ENCODE results near the gene IQCN. TPM values are rescaled to one million over a fixed set of nuclear protein-coding genes. Genes with fewer than 3 reads are reported as not detected.
A peak's percentile ranks its signal among the peaks of the same experiment; 100 is the strongest.

Gene IQCN
- total RNA-seq (2014; rRNA removed; shearing (Covaris generic)), result 0.08 TPM in 1 of 2 replicates, not detected in the other
- polyA plus RNA-seq (2015; cell fraction: cytosol; rRNA removed), result 0.07 TPM in 1 of 2 replicates, not detected in the other
- polyA plus RNA-seq (2015; cell fraction: nucleus; rRNA removed), result 0.53 and 0.83 TPM in 2 replicates

DNA sequence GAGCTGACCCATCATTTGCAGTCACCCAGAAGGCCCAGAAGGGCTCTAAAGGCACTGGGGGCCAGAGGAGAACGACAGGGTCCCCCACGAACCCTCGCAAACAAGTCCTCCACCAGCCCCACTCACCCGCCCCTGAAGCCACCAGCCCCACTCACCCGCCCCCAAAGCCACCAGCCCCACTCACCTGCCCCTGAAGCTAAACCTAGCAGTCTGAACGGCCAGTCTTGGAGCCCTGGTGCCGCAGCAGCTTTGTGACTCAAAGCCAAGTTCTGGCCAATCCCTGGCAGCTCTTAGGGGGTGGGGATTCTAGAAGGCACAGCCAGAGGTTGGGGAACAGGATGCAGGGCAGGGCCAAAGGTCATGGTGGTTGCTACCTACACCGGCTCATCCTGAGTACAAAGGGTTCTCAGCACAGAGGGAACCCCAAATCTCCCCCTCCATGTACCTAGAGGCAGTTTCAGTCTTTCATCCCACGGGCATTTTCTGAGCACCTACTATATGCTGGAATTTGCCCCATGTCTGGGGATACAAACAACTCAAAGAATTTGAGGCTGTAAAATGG lies at the start of gene IQCN:
IQCN (minus strand) TSS at position 234 of the 562 bp plus-strand sequence. CDS start 4,974 bp downstream, outside the sequence.
- in situ Hi-C loops (cut with HindIII; ENCODE audit: low pct_unique_long_range_greater_than_20kb, low sequenced_read_pairs), result no loop called here
- no peak for DNase-seq (ENCODE audit: low read depth, low spot score)

DNA sequence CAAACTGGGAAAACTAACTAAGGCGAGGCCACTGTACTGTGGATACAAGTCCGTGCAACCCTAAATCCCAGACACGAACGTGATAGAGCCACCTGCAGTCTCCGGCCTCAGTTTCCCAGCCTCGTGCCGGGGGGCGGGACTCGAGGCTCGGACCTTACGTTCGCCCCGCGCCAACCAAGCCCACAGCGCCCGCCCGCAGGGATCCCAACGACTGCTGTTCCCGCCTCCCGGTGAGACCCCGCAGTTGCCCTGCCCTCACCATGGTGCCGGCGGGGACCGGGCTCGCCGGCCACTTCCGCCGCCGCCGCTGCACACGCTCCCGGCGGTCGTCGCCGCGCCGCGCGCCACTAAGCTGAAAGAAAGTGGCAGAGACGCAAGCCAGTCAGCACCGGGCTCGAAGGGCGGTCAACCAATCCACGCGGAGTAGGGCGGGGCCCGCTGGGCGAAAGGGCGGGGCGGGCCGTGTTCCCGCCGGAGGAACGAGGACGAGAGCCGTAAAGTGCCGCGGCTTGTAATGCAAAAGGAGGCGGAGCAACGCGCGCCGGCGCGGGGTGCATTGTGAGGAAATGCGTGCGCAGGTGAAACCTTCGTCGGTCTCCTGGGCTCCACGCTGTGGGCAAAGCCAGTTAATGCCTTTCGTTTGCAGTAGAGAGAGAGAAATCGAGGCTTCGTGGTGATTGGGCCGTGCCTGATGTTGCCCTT lies 48.7 kb upstream of the IQCN start, which contains the start of gene LSM4:
LSM4 (minus strand) TSS at position 318 of the 702 bp plus-strand sequence; CDS start at position 262, 56 bp downstream.
- DNase-seq (ENCODE audit: low read depth, low spot score), result peak; percentile 95
- in situ Hi-C loops (cut with HindIII; ENCODE audit: low pct_unique_long_range_greater_than_20kb, low sequenced_read_pairs), result no loop called here

GRCh38 chr19:18322318-18322758 lies 48.1 kb upstream of the IQCN start:
- DNase-seq (ENCODE audit: low read depth, low spot score), result peak; percentile 36
- in situ Hi-C loops (cut with HindIII; ENCODE audit: low pct_unique_long_range_greater_than_20kb, low sequenced_read_pairs), result no loop called here

DNA sequence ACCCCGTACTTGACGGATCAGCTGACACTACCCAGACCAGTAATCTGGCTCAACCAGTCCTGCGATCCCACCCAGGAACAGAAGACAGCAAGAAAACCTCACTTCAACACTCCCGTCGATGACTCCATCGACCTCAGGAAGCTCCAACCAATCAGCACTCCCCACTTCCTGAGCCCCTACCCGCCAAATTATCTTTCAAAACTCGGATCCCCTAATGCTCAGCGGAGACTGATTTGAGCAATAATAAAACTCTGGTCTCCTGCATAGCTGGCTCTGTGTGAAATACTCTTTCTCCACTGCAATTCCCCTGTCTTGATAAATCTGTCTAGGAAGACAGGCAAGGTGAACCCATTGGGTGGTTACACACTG lies 47.5 kb upstream of the IQCN start:
- no peak for DNase-seq (ENCODE audit: low read depth, low spot score)
- in situ Hi-C loops (cut with HindIII; ENCODE audit: low pct_unique_long_range_greater_than_20kb, low sequenced_read_pairs), result no loop called here

GRCh38 chr19:18320865-18321733 lies 46.8 kb upstream of the IQCN start:
- no peak for DNase-seq (ENCODE audit: low read depth, low spot score)
- in situ Hi-C loops (cut with HindIII; ENCODE audit: low pct_unique_long_range_greater_than_20kb, low sequenced_read_pairs), result no loop called here

- no peak for DNase-seq (ENCODE audit: low read depth, low spot score)
- in situ Hi-C loops (cut with HindIII; ENCODE audit: low pct_unique_long_range_greater_than_20kb, low sequenced_read_pairs), result no loop called here
Observed at GRCh38 chr19:18319591-18320135, 45.4 kb upstream of the IQCN start.

DNA sequence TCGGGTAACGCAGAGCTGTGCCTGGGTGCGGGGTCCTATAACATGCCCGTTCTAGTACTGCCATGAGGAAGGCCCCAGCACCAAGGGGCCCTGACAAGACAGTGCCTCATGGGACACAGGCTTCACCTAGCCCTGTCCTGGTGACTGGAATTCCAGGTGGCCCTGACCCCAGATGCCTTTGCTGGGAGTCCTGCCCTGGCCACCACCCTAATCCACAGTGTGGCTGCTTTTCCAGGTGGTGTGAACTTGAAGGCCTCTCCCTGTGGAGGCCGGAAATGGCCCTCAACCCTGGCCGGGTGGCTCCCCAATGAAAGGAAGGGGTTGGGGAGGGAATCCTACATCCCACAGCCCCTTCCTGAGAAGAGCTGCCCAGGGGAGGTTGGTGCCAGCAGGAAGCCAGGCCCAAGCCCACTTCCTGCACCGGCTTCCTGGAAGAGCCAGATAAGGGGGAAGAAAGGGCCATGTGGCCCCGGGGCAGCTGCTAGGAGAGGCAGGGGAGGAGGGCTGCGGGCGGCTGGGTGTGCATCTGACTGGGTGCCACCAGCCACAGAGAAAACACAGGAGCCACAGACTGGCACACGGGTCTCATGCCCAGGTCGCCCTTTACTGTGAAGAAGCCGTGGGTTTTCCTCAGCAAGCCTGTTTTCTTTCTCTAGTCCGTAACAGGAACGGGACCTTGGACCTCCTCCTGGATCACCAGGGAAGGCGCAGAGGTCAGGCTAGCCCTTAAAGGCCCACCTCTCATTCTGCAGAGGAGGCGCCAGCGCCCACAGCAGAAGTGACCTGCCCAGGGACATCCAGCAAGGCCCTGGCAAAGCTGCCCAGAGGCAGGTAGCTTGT lies 43.9 kb upstream of the IQCN start:
- in situ Hi-C loops (cut with HindIII; ENCODE audit: low pct_unique_long_range_greater_than_20kb, low sequenced_read_pairs), result no loop called here

DNA sequence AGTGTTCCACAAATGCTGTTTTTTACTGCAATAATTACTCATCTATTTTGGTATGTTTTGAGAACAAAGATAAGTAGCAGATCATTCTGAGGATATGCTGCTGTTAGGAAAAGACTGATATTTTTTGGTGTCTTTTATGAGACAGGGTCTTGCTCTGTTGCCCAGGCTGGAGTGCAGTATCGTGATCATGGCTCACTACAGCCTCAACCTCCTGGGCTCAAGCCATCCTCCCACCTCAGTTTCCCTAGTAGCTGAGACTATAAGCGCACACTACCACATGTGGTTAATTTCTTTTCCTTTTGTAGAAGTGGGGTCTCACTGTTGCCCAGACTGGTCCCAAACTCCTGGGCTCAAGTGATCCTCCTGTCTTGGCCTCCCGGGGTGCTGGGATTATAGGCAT lies 39.1 kb upstream of the IQCN start:
- in situ Hi-C loops (cut with HindIII; ENCODE audit: low pct_unique_long_range_greater_than_20kb, low sequenced_read_pairs), result no loop called here
- no peak for DNase-seq (ENCODE audit: low read depth, low spot score)

More for the DNA sequence above, 43.9 kb upstream of the IQCN start:
- no peak for DNase-seq (ENCODE audit: low read depth, low spot score)

DNA sequence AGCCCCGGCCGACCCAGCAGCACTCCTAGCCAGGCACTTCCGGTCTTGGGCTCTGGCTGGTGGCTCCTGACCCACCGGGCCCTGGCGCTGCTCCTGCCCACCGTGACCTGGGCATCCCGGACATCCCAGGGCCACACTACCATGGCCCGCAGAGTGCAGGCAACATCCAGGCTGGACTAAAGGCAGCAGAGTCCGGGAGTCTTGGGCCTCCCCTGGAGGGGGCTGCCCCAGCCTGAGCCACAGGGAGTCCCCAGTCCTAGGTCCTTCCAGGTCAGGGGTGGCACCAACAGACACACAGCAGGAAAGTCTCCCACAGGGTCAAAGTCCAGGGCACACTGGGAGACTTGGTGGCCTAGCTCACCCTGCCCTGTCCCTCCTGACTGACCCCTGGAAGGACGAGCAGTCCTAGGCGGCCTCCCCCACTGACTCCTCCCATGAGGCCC lies 37.9 kb upstream of the IQCN start:
- in situ Hi-C loops (cut with HindIII; ENCODE audit: low pct_unique_long_range_greater_than_20kb, low sequenced_read_pairs), result no loop called here

GRCh38 chr19:18311502-18312091 lies 37.3 kb upstream of the IQCN start:
- no peak for DNase-seq (ENCODE audit: low read depth, low spot score)
- in situ Hi-C loops (cut with HindIII; ENCODE audit: low pct_unique_long_range_greater_than_20kb, low sequenced_read_pairs), result no loop called here

More for the DNA sequence above, 37.9 kb upstream of the IQCN start:
- no peak for DNase-seq (ENCODE audit: low read depth, low spot score)

DNA sequence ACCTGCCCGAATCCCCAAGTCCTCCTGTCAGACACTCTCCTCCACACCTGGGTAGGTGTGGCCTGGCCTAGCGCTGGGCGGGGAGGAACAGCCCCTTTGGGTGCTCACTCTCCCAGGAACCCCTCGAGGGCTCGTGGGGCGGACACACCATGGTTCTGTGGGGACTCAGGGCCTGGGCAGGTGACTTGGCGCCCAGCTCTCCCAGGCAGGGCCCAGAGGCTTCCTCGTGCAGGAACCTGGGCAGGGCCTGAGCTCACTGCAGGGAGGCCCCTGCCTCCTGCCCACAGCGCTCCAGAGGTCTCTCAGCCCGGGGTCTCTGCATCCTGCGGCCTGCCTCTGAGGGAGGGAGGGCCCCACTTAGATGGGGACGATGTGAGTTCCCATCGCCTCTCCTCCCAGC lies 36.7 kb upstream of the IQCN start:
- in situ Hi-C loops (cut with HindIII; ENCODE audit: low pct_unique_long_range_greater_than_20kb, low sequenced_read_pairs), result no loop called here

DNA sequence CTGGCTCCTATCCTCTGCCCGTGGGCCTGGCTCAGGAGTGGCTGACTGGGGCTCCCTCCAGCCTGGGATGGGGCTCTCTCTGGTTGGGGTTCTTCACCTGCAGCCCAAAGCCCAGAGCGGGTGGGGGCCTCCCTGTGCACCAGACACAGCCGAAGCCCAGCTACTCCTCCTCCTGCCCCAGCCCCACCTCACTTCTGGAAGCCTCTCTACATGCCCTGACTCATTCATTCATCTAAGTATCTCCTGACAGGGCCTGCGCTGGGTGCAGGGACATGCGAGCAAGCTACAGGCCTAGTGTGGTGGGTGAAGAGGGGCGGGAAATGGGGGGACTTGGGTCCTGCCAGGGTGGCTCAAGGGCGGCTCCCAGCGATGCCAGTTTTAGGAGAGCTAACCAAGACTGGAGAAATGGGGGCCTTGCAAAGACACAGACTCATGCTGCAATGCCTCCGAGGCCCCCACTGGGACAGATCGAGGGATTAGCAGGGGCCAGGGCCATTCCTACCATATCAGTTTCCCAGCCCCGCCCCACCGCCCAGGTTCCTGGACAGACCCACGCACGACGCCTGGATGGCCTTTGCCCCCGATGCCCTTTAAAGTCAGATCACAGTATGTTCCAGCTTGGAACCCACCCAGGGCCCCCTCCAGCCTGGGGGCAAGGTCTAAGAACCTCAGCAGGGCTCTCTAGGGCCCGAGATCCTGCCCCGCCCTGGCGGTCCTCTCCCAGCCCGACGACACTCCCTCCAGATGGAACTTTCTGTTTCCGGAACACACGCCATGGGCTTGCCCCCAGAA lies 36.1 kb upstream of the IQCN start:
- no peak for DNase-seq (ENCODE audit: low read depth, low spot score)
- in situ Hi-C loops (cut with HindIII; ENCODE audit: low pct_unique_long_range_greater_than_20kb, low sequenced_read_pairs), result no loop called here

More for the DNA sequence above, 36.7 kb upstream of the IQCN start:
- DNase-seq (ENCODE audit: low read depth, low spot score), result no peak

DNA sequence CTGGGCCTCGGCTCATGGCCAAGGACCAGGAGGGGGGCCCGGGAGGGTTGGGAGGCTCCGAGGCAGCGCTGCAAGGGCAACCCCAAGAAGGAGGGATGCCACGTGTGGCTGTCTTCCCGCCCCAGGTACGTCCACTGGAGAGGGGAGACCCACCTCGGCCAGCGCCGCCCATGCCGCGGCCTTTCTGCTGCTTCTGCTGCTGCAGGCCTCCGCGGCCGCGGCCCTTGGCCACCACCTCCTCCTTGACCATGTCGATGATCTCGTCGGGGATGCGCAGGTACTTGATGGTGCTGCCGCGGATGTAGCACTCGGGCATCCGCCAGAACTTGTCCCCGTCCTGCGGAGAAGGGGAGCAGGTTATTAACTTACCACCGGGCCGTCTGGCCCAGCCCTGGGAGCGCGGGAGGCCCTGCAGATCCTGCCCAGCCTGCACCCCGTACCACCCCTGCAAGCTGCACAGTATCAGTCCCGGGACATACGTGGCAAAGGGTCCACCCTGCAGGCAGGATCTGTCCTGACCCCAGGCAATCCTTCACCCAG lies 35.3 kb upstream of the IQCN start:
- no peak for DNase-seq (ENCODE audit: low read depth, low spot score)
- in situ Hi-C loops (cut with HindIII; ENCODE audit: low pct_unique_long_range_greater_than_20kb, low sequenced_read_pairs), result no loop called here

GRCh38 chr19:18308948-18309325 lies 34.7 kb upstream of the IQCN start:
- no peak for DNase-seq (ENCODE audit: low read depth, low spot score)
- in situ Hi-C loops (cut with HindIII; ENCODE audit: low pct_unique_long_range_greater_than_20kb, low sequenced_read_pairs), result no loop called here

- in situ Hi-C loops (cut with HindIII; ENCODE audit: low pct_unique_long_range_greater_than_20kb, low sequenced_read_pairs), result no loop called here
- DNase-seq (ENCODE audit: low read depth, low spot score), result no peak
Observed at GRCh38 chr19:18308051-18308947, 34.0 kb upstream of the IQCN start.

Measured in SK-MEL-5 (cell line).